ENCODE results near the gene IKBKE. TPM values are rescaled to one million over a fixed set of nuclear protein-coding genes. Genes with fewer than 3 reads are reported as not detected.

IKBKE gene
- total RNA-seq, 1 donor from 2014 or later, result 5.1 TPM

DNA sequence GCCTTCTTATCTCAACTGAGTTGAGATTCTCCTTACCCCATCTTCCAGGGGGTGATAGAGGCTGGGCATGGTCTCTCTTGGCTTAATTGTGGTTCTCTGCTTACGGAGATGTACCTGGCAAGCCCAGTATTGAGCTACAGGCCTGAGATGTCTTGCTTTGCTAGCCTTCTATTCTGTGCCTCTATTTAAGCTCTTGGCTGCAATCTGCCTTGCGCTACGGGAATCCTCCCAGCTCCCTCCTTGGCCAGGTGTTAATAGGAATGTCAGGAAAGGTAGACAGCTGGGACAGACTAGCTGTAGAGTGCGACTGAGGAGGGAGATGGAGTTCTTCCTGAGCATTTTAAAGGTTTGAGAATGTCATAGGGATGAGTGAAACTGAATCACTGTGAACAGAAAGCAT lies 10.6 kb upstream of the IKBKE start:
- Mint-ChIP-seq H3K4me1 (ENCODE audit: low read depth) (peaks cover 12% of the 10 kb centered on the region), H3K4me3 (ENCODE audit: low read depth) (no peak overlapping the region), H3K9me3 (ENCODE audit: low read depth) (no peaks in the 10 kb centered on the region), H3K27me3 (no peaks in the 10 kb centered on the region), H3K36me3 (ENCODE audit: insufficient read depth) (peaks cover 4% of the 10 kb centered on the region), H3K27ac (no peak overlapping the region)
- DNase-seq (ENCODE audit: low spot score, unreplicated experiment), result no peak
- TF ChIP-seq, protein P1, sequence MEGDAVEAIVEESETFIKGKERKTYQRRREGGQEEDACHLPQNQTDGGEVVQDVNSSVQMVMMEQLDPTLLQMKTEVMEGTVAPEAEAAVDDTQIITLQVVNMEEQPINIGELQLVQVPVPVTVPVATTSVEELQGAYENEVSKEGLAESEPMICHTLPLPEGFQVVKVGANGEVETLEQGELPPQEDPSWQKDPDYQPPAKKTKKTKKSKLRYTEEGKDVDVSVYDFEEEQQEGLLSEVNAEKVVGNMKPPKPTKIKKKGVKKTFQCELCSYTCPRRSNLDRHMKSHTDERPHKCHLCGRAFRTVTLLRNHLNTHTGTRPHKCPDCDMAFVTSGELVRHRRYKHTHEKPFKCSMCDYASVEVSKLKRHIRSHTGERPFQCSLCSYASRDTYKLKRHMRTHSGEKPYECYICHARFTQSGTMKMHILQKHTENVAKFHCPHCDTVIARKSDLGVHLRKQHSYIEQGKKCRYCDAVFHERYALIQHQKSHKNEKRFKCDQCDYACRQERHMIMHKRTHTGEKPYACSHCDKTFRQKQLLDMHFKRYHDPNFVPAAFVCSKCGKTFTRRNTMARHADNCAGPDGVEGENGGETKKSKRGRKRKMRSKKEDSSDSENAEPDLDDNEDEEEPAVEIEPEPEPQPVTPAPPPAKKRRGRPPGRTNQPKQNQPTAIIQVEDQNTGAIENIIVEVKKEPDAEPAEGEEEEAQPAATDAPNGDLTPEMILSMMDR (IDR thresholded peaks at IDR 0.05; ENCODE audit: unreplicated experiment), result no peak

DNA sequence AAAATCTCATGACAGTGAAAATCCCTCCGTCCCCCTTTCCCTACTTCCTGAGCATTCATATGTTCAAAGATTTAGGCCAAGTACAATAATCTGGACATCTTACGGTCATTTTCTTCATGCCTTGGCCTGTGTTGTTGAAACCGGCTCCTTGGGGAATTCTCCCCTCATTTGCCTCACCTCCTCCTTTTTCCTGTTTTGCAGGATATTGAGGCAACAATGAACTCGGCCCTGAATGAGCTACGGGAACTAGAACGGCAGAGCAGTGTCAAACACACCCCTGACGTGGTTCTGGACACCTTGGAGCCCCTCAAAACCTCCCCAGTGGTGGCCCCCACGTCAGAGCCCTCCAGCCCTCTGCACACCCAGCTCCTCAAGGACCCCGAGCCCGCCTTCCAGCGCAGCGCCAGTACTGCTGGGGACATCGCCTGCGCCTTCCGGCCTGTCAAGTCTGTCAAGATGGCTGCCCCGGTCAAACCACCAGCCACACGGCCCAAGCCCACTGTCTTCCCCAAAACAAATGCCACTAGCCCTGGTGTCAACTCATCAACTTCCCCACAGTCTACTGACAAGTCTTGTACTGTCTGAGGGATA lies 9.3 kb upstream of the IKBKE start:
- Mint-ChIP-seq H3K27ac (no peak overlapping the region), H3K9me3 (ENCODE audit: low read depth) (no peaks in the 10 kb centered on the region), H3K36me3 (ENCODE audit: insufficient read depth) (peaks cover 4% of the 10 kb centered on the region), H3K27me3 (peaks cover under 1% of the 10 kb centered on the region), H3K4me1 (ENCODE audit: low read depth) (peaks cover 6% of the 10 kb centered on the region), H3K4me3 (ENCODE audit: low read depth) (no peak overlapping the region)
- TF ChIP-seq, protein P1 (IDR thresholded peaks at IDR 0.05; ENCODE audit: unreplicated experiment), result no peak
- no peak for DNase-seq (ENCODE audit: low spot score, unreplicated experiment)

DNA sequence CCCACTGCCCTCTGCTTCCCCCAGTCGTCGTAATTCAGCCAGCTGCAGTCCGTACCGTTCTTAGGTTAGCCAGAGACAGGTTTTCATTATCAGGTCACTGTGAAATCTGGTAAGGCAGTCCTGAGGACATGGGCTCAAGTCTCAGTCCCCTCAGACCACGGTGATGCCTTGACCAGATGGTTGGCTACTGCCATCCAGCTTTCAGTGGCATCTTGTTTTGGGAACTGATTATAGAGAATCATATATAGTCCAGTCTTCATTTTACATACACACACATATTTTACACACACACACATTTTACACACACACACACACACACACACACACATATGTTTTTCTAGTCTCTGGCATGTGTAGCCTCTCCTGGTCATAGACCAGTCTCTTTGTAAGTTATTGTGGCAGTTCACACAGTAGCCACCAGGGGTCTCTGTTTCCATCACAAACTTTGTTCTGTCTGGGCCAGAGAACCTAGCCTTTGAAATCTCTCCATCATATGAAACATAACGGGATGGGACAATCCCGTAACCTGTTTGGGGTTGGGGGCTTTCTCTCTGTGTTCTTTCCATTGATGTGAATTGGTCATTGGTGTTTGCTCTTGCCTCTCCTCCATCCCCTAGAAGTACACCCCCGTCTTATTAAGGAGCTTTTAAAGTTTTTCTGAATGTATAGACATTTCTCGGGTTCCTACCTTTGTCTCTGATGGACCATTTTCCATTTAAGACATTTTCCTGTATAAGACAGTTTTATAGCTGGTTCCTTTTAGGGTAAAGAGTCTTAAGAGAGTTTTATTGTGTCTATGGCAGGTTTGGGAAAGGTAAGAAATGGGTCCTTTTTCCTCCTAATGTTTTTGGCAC lies 8.4 kb upstream of the IKBKE start:
- Mint-ChIP-seq H3K4me1 (ENCODE audit: low read depth) (peaks cover 2% of the 10 kb centered on the region), H3K9me3 (ENCODE audit: low read depth) (no peaks in the 10 kb centered on the region), H3K36me3 (ENCODE audit: insufficient read depth) (peaks cover 4% of the 10 kb centered on the region), H3K27me3 (peaks cover 10% of the 10 kb centered on the region), H3K27ac (no peak overlapping the region), H3K4me3 (ENCODE audit: low read depth) (no peak overlapping the region)
- peak; percentile 51 for DNase-seq (ENCODE audit: low spot score, unreplicated experiment)
- TF ChIP-seq, protein P1 (IDR thresholded peaks at IDR 0.05; ENCODE audit: unreplicated experiment), result peak; percentile 81

DNA sequence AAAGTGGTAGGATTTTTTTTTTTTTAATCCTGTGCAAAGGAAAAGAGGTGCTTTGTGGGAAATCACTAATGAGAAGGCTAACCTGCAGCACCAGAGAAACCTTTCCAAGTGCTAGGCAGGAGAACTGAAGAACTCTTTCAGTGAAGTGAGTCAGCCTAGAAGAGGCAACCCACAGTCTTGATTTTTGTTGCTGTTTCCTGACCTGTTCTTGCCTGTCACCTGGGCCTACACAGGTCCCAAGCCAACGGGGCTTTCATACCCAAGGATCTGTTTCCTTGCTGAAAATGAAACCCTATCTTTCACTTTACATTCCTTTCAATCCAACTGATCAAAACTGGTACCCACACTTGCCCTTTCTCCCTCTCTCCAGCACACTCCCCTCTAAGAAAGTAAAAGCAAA lies 7.1 kb upstream of the IKBKE start:
- Mint-ChIP-seq H3K27me3 (peaks cover 23% of the 10 kb centered on the region), H3K4me1 (ENCODE audit: low read depth) (no peaks in the 10 kb centered on the region), H3K9me3 (ENCODE audit: low read depth) (no peaks in the 10 kb centered on the region), H3K36me3 (ENCODE audit: insufficient read depth) (peaks cover 4% of the 10 kb centered on the region), H3K27ac (no peak overlapping the region), H3K4me3 (ENCODE audit: low read depth) (no peak overlapping the region)
- TF ChIP-seq, protein P1 (IDR thresholded peaks at IDR 0.05; ENCODE audit: unreplicated experiment), result no peak
- no peak for DNase-seq (ENCODE audit: low spot score, unreplicated experiment)

DNA sequence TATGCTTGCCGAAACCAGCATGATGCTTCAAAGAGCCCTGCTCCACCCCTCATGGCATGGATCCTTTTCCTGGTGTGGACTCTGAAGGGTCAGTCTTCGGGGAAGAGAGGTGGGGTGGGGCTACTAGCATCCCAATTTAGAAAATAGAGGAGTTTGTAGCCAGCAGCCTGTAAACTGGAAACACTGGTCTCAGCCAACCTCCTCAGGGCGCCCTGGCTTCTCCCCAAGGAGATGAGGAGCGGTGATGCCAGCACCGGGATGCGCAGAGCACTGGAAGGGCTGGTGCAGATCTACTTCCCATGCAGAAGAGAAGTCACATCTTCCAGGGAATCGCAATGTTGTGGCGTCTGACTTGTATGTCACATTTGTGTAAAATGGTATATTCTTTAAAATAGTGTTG lies 6.4 kb upstream of the IKBKE start:
- no peak for DNase-seq (ENCODE audit: low spot score, unreplicated experiment)
- Mint-ChIP-seq H3K27ac (no peak overlapping the region), H3K36me3 (ENCODE audit: insufficient read depth) (peaks cover 4% of the 10 kb centered on the region), H3K27me3 (peaks cover 28% of the 10 kb centered on the region), H3K9me3 (ENCODE audit: low read depth) (no peaks in the 10 kb centered on the region), H3K4me3 (ENCODE audit: low read depth) (no peak overlapping the region), H3K4me1 (ENCODE audit: low read depth) (no peaks in the 10 kb centered on the region)
- TF ChIP-seq, protein P1 (IDR thresholded peaks at IDR 0.05; ENCODE audit: unreplicated experiment), result no peak
